GM12878 (cell line): ENCODE data around the gene GLT8D2.

Experiments
- BHLHE40 ChIP-seq, 2 experiments: fragments of 450-650 bp in 1 of 2; IDR thresholded peaks; 2 replicates each; pipeline ENCODE4 v1.6.1; 2011 to 2017; ENCODE audit warnings: low read depth in 2 of 2, borderline replicate concordance in 1 of 2, improper control_type of control experiment in 1 of 2, low read length in 1 of 2, mild to moderate bottlenecking in 1 of 2
- CEBPB ChIP-seq, 2 experiments: fragments of 150-350 bp in 1 of 2; IDR thresholded peaks; 2 replicates each; pipeline ENCODE4 v1.6.1; 2012 to 2014; ENCODE audit warnings: low read depth in 2 of 2, low read length in 2 of 2, borderline replicate concordance in 1 of 2, inconsistent platforms in 1 of 2
- EGR1 ChIP-seq, 2 experiments: IDR thresholded peaks; 1 replicate in 1 of 2; 2 replicates in 1 of 2; pipeline ENCODE4 v1.6.1; 2011 to 2012; ENCODE audit warnings: low read depth in 2 of 2, low read length in 2 of 2, borderline replicate concordance in 1 of 2, mild to moderate bottlenecking in 1 of 2, moderate library complexity in 1 of 2
- EZH2 ChIP-seq: IDR thresholded peaks from 2 replicates; pipeline ENCODE4 v1.6.1; 2012; ENCODE audit warnings: low read depth, mild to moderate bottlenecking, control low read depth, inconsistent platforms, low read length, borderline replicate concordance; ENCODE audit not compliant: control insufficient read depth
- MXI1 ChIP-seq: fragments of 150-350 bp; IDR thresholded peaks from 2 replicates; pipeline ENCODE4 v1.6.1; 2011; ENCODE audit warnings: low read depth, mild to moderate bottlenecking, inconsistent platforms, low read length, improper control_type of control experiment
- NR2C2 ChIP-seq: IDR thresholded peaks from 2 replicates; pipeline ENCODE4 v1.6.1; 2011; ENCODE audit warnings: borderline replicate concordance, low read depth; ENCODE audit not compliant: control insufficient read depth, insufficient read length
- SIX5 ChIP-seq: IDR thresholded peaks from 2 replicates; pipeline ENCODE4 v1.6.1; 2011; ENCODE audit warnings: mild to moderate bottlenecking, low read depth, low read length, moderate library complexity; ENCODE audit not compliant: severe bottlenecking
- ZZZ3 ChIP-seq: IDR thresholded peaks from 2 replicates; pipeline ENCODE4 v1.6.1; 2011; ENCODE audit warnings: low read depth; ENCODE audit not compliant: control insufficient read depth, insufficient read length
- TF ChIP-seq, protein P1 (sequence below), 3 experiments: IDR thresholded peaks in 2 of 3; conservative IDR thresholded peaks in 1 of 3; 2 replicates each; pipeline ENCODE4 v1.5.1; 2011; ENCODE audit warnings: low read depth in 3 of 3, low read length in 3 of 3, mild to moderate bottlenecking in 3 of 3, control low read depth in 2 of 3, moderate library complexity in 2 of 3, inconsistent platforms in 1 of 3, mixed read lengths in 1 of 3; ENCODE audit not compliant: control insufficient read depth in 2 of 3, insufficient read depth in 1 of 3; ENCODE audit errors: extremely low read depth in 1 of 3
- TF ChIP-seq, protein P2 (sequence below): IDR thresholded peaks from 2 replicates; pipeline ENCODE4 v1.6.1; 2012; ENCODE audit warnings: low read depth, low read length, improper control_type of control experiment

- TF ChIP-seq BHLHE40 (IDR thresholded peaks at IDR 0.05; ENCODE audit: borderline replicate concordance in 1 of 2, low read depth in 2 of 2, low read length in 1 of 2) = no peak
- TF ChIP-seq, protein P1, sequence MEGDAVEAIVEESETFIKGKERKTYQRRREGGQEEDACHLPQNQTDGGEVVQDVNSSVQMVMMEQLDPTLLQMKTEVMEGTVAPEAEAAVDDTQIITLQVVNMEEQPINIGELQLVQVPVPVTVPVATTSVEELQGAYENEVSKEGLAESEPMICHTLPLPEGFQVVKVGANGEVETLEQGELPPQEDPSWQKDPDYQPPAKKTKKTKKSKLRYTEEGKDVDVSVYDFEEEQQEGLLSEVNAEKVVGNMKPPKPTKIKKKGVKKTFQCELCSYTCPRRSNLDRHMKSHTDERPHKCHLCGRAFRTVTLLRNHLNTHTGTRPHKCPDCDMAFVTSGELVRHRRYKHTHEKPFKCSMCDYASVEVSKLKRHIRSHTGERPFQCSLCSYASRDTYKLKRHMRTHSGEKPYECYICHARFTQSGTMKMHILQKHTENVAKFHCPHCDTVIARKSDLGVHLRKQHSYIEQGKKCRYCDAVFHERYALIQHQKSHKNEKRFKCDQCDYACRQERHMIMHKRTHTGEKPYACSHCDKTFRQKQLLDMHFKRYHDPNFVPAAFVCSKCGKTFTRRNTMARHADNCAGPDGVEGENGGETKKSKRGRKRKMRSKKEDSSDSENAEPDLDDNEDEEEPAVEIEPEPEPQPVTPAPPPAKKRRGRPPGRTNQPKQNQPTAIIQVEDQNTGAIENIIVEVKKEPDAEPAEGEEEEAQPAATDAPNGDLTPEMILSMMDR (IDR thresholded peaks at IDR 0.05 in 2 of 3, conservative IDR thresholded peaks at IDR 0.05 in 1 of 3; ENCODE audit: control insufficient read depth in 2 of 3, extremely low read depth in 1 of 3, insufficient read depth in 1 of 3, low read depth in 3 of 3, low read length in 3 of 3) = no peak
- no peak for TF ChIP-seq CEBPB (IDR thresholded peaks at IDR 0.05; ENCODE audit: borderline replicate concordance in 1 of 2, low read depth in 2 of 2, low read length in 2 of 2)
- no peak for TF ChIP-seq ZZZ3
- no peak for TF ChIP-seq EGR1 (IDR thresholded peaks at IDR 0.05; ENCODE audit: borderline replicate concordance in 1 of 2, low read depth in 2 of 2, low read length in 2 of 2)
- TF ChIP-seq, protein P2, sequence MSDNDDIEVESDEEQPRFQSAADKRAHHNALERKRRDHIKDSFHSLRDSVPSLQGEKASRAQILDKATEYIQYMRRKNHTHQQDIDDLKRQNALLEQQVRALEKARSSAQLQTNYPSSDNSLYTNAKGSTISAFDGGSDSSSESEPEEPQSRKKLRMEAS = no peak
- no peak for TF ChIP-seq SIX5
- no peak for TF ChIP-seq EZH2
- TF ChIP-seq MXI1 = no peak
- no peak for TF ChIP-seq NR2C2
These were observed 40.7 kb upstream of the GLT8D2 start for GRCh38 chr12:104090685-104091084.
